ENCODE data around the gene EEF1AKMT3.

Gene EEF1AKMT3

DNA sequence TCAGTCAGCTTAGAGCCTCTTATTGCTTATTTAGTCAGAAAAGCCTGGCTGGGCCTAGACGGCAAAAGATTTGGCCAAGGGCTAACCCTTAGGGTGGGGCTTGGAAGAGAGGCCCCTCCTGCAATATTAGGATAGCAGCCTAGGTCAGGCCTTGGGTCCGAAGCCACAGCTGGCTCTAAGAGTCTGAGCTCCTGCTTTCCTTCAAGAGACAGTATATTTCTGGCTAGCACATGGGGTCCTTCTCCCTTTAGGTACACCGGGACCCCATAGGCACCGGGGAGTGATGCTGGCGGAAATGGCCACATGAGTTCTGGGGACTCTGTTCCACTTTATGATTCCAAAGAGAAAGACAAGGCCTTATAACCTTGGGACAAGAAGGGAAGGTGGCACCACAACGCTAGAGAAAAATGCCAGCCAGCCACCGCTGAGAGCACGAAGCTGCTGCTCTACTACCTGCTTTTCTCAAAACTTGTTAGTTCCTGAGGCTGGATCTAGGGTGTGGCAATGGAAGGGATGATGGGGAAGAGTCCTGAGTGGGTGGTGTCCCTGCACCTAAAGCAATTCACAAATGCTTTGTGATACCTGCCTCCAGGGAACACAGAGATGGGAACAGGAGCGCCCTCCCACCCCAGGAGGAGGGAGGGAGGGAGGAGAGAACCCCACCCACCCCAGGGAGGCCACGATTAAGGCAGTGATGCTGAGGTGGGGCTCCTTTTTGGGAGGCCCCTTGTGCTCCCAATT lies 49.2 kb downstream of the EEF1AKMT3 start:
- DNase-seq = no peak

DNA sequence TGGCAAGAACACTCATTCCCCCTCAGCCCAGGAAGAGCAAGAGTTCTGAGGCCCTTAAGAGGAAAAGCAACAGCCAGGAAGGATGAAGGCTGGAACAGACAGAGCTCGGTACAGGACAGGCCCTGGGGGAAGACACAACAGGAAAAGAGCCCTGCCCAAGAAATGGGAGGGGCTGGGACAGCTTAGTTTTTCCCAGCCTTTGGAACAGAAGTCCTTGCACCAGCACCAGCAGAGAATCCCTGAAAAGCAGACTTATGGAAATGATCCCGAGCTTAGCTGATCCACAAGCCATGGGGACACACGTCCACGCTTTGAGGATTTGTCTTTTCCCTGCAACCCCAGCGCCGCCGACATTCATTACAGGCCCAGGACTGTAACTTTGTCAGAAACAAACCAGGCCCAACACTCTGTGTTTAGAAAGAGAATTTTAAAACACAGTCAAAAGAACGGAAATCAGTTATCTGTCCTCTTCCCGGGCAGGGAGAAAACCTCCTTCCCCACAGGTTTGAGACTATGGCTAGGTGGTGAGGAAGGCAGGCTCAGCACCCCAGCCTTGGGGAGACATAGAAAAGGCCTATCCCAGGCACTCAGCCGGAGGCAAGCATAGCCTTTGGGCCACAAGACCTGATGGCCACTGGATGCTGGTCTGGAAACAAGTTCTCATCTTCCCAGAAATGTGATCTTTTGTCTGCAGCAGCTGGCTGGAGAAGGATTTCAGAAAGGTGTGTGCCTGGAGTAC lies 50.1 kb downstream of the EEF1AKMT3 start:
- DNase-seq = no peak

DNA sequence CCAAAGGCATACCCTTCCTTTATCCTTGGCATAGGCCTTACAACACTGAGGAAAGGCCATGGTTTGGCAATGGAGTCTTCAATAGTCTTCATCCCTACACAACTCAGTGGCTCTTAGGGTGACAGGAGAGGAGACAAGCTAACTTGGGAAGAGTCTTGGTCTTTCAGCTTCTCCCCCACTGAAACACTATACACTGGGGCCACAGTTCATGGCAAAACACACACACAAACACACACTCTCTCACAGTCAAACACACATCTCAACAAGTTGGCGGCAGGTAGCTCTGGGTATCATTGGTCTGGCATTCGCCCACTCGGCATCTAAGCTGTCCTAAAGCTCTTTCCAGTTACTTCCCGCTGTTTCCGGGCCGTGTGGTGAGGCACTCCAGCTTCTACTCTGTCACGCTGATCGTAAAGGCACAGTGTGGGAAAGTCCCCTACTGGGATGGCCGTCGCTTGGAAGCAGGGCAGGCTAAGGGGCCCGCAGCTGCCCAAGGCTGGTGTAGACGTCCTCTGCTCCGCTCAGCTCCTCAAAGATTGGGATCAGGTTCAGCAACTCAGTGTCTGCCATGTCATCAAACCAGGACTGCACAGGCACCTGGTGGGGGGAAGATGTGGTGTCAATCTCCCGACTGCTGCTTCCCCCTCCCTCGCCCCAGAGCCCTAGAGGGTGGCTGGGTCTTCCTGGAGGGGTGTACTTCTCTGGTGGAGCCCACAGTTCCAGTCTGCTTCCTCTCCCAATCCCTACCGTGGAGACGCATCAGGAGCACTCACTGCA lies 50.9 kb downstream of the EEF1AKMT3 start:
- no peak for DNase-seq

DNA sequence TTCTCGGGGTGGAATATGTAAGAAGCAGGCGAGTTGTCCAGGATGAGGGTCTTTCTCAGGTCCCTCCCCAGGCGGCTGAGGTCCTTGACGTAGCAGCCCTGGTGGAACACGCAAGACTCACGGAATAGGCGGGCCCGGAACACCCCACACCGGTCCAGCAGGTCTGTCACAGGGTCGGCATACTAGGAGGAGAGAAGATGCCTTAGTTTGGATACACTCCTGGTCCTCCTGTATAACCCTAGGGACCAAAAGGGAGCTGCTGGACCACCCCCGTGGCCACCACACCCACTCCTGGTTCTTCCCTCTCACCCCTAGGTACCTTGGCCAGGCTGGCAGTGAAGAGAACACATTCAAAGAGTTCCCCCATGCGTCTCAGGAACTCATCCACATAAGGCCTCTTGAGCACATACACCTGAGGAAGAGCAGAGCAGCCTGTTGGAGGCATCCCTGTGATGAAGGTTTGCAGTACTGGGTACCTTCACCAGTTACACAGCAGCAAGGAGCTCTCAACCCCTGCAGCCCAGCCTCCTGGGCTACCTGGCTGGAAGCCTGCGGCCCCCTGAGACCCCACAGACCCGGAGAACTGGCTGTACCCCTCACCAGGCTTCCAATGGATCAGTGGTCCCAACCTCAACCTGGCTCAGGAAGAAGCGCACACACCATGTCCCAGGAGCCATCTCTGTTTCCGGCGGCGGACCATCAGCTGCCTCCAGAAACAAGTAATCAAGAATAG lies 51.7 kb downstream of the EEF1AKMT3 start:
- no peak for DNase-seq

DNA sequence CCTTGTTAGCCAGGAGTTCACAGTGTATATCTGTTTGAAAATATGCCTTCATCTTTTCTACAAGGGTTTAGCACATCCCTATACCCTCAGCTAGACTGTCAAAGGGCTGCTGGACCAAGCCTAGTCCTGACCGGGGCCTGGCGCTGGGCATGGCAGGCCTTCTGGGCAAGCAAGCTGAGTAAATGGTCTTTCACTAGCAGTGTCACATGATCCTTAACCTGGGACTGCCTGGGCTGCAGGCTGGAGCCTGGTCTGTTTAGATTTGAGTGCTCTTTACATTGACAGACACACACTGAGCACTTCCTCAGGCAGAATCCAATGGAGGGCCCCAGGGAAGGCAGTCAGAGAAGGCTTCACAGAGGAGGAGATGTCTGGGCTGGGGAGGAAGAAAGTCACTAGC lies 53.0 kb downstream of the EEF1AKMT3 start:
- no peak for DNase-seq

DNA sequence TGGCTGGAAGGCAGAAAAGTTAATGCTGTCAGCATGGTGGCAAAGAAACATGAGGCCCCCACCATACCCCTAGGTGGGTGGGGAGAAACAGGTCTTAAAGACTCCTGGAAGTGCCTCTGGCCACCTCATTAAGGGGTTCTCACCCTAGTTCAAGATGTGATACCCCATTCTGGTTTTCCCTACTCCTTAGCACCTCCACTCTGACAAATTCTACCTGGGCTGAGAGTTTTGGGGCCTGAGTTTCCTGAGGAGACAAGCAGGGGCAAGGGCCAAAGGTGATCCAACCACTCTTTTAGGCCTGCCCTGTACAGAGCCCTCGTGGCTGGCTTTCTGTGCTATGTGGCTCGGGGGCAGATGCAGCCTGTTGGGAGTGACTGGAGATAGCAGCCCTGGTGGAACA lies 54.0 kb downstream of the EEF1AKMT3 start:
- DNase-seq = no peak

DNA sequence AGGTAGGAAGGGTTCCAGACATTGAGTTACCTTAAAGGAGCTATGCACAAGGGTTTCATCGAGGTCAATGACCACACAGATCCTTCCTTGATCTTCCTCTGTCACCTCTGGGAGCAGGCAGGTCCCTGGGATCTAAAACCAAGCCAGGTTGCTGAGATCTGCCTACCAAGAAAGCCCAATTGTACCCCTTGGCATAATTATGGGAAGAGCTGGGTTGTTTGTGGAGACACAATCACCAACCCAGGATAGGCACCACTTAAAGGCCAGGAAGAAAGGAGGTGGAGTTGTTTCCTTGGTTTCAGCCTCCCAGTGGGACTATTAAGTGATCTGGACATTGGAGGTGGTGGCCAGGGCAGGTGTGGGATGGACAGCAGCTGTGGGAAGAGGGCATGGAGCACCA lies 54.6 kb downstream of the EEF1AKMT3 start:
- no peak for DNase-seq

DNA sequence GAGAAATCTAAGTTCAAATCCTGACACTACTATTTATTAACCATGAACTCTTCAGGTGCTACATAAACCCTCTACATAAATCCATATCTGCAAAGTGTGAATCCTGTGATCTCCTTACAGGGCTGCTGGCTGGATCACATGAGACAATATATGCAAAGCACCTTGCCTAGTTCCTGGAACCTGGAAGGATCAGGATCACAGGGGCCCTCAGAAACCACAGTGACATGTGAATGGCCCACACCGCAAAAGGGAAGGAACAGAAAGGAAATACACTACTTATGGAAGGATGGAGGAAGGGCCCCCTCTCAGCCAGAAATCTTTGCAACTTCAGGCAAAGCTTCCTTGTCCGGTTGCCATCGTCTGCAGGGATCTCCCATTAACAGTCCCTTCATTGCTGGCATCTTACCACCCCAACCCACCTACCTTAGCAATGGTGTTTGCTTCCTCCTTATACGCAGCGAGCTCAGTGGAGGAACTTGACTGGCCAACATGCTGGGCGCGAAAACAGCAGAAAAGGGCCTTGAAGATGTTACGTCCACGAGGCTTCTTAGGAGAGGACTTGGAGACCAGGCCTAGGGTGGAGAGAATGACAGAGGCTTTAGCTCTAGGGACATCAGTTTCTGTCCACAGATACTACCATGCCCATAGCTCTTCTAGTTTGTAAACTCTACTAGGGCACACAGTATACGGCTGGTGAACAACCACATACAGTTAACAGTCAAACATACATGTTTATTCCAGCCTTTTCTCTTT lies 56.8 kb downstream of the EEF1AKMT3 start:
- no peak for DNase-seq

DNA sequence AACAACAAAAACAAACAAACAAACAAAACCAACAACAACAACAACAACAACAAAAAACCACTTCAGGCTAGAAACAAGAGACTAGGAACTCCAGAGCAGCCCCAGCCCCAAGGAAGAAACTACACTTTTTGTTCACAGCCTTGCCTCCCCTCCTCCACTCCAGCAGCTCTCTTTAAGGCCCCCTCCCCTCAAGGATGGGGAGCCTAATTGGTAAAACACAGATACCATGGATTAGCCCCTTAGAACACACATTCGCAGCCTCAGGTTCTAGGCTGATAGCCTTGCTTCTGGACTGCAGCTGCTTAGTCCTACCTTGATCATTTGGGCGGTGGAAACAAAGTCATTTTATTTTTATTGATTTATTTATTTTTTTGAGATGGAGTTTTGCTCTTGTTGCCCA lies 58.0 kb downstream of the EEF1AKMT3 start:
- no peak for DNase-seq

Data from NCI-H1436 treated with DMSO at 0.1 percent for 48 hours (cell line).